Measurements from ENCODE around the gene ZNF197. TPM values are rescaled to one million over a fixed set of nuclear protein-coding genes. Genes with fewer than 3 reads are reported as not detected.

ZNF197 gene
- total and polyA plus RNA-seq, 10 of the 15 experiments (the other 5 are each of a cell fraction or from before 2014, with no cell fraction given) = 3.2 to 16.6 (median 9.7) TPM

DNA sequence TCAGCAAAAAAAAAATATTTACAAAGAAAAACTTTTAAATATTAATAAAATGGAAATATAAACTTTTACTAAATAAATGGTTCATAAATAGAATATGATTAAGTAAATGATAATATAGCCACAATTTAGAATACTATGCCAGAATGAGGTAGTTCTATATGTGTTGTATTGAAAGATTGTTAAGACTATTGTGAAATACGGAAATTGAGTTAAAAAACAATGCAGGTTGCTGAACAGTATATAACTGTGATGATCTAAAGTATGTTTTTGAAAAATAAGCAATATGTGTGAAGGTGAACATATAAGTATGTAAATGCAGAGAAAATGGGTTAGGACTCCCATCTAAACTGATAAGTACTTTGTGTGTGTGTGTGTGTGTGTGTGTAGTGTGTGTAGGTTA, 24.9 kb downstream of the ZNF197 start (continued):
- TF ChIP-seq SP1 (IDR thresholded peaks at IDR 0.05; ENCODE audit: low read depth, low read length) = no peak

DNA sequence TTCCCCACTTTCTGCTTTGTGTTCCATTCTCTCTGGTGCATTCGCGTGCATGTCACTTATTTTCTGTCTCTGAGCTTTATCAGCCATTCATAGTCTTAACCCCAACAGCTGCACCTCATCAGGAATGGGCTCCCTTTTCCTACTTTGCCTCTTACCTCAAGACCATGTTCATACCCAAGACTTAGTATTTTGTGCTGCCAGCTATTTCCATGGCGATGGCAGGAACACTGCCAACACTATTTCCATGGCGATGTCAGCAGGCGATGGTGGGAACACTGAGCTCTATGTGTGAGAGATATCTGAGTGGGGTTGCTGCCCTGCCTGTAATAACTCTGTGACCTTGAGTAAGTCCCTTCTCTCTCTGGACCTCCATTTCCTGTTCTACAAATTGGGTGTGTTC, 29.2 kb downstream of the ZNF197 start:
- ATAC-seq (no peak), DNase-seq (ENCODE audit: low read depth, low spot score) (no peak), FAIRE-seq (no peak)
- ChIA-PET POLR2A (interaction anchor here (1.5 kb wide), 1 partner anchor 9 kb away, joined by 5 read pairs; no protein-coding TSS in a partner anchor), SMC1A (ENCODE audit: uncharacterized antibody, unreplicated experiment) (no interaction called here), CTCF (interaction anchor here (1.3 kb wide), 1 partner anchor 14 kb away, joined by 3 read pairs; no protein-coding TSS in a partner anchor), RAD21 (ENCODE audit: unreplicated experiment) (interaction anchor here (1.6 kb wide), 1 partner anchor 25 kb away, joined by 3 read pairs; no protein-coding TSS in a partner anchor)
- over 99% methylated on average over 5 of the region's 5 CpGs for WGBS (ENCODE audit: insufficient coverage, insufficient replicate concordance, low lambda C conversion rate, missing lambda C conversion rate)
- Histone ChIP-seq H3K4me2 (ENCODE audit: control insufficient read depth, insufficient read depth) (no peak overlapping the region), H3K9ac (ENCODE audit: control insufficient read depth, insufficient read depth, low read length) (no peak overlapping the region), H3K4me3 (no peak overlapping the region), H3K36me3 (ENCODE audit: control insufficient read depth in 2 of 2, insufficient read depth in 2 of 2, low read length in 1 of 2) (peaks cover 13 to 37% of the 10 kb centered on the region in 2 experiments), H2AFZ (ENCODE audit: control insufficient read depth, low read depth, low read length) (no peak overlapping the region), H3K27ac (ENCODE audit: control insufficient read depth, insufficient read depth) (no peak overlapping the region), H3K4me1 (ENCODE audit: control insufficient read depth, insufficient read depth, low read length) (no peaks in the 10 kb centered on the region), H3K9me3 (replicated peaks; ENCODE audit: control insufficient read depth, insufficient read depth, low read length) (peaks cover 28% of the 10 kb centered on the region; the same call in 2 of the 3 replicates), H3K27me3 (replicated peaks in 1 of 2; ENCODE audit: control insufficient read depth in 2 of 2, insufficient read depth in 2 of 2, low read length in 1 of 2) (no peaks in the 10 kb centered on the region), H4K20me1 (ENCODE audit: control insufficient read depth, insufficient read depth) (no peaks in the 10 kb centered on the region), H3K79me2 (ENCODE audit: control insufficient read depth, insufficient read depth, low read length) (peaks cover 5% of the 10 kb centered on the region)
- BruUV-seq (replicated peaks) = no TSS peak
- TF ChIP-seq SMAD1 (IDR thresholded peaks at IDR 0.05; ENCODE audit: low read depth, partially characterized antibody) = no peak
- TF ChIP-seq, protein P1, sequence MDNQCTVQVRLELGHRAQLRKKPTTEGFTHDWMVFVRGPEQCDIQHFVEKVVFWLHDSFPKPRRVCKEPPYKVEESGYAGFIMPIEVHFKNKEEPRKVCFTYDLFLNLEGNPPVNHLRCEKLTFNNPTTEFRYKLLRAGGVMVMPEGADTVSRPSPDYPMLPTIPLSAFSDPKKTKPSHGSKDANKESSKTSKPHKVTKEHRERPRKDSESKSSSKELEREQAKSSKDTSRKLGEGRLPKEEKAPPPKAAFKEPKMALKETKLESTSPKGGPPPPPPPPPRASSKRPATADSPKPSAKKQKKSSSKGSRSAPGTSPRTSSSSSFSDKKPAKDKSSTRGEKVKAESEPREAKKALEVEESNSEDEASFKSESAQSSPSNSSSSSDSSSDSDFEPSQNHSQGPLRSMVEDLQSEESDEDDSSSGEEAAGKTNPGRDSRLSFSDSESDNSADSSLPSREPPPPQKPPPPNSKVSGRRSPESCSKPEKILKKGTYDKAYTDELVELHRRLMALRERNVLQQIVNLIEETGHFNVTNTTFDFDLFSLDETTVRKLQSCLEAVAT (IDR thresholded peaks at IDR 0.05) = no peak
- TF ChIP-seq GABPA (IDR thresholded peaks at IDR 0.05; ENCODE audit: low read depth) = no peak
- TF ChIP-seq, protein P2, sequence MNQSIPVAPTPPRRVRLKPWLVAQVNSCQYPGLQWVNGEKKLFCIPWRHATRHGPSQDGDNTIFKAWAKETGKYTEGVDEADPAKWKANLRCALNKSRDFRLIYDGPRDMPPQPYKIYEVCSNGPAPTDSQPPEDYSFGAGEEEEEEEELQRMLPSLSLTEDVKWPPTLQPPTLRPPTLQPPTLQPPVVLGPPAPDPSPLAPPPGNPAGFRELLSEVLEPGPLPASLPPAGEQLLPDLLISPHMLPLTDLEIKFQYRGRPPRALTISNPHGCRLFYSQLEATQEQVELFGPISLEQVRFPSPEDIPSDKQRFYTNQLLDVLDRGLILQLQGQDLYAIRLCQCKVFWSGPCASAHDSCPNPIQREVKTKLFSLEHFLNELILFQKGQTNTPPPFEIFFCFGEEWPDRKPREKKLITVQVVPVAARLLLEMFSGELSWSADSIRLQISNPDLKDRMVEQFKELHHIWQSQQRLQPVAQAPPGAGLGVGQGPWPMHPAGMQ (IDR thresholded peaks at IDR 0.05; ENCODE audit: borderline replicate concordance) = no peak
- intact Hi-C loops (cut with micrococcal nuclease; ENCODE audit: unreplicated experiment) (no loop called here), in situ Hi-C loops (cut with MboI) (no loop called here)

All from GM12878 (cell line).